Spinal cord (tissue), 10 donors: ENCODE measurements around the gene FRMD1. TPM values are rescaled to one million over a fixed set of nuclear protein-coding genes. Genes with fewer than 3 reads are reported as not detected.

Experiments used
- DNase-seq, 6 donors: peaks; one replicate each; pipeline versions ENCODE4 v3.0.0 to v3.0.0-alpha.2; 2013 to 2015; ENCODE audit warnings: low spot score in 6 of 6, low read depth in 4 of 6
- H3K27ac ChIP-seq: one replicate; pipeline ENCODE4 v1.5.1; 2013; ENCODE audit warnings: low read depth, low read length, control low read depth
- H3K27me3 ChIP-seq: one replicate; pipeline ENCODE4 v1.6.1; 2013; ENCODE audit warnings: low read length; ENCODE audit not compliant: control insufficient read depth, insufficient read depth
- H3K36me3 ChIP-seq: one replicate; pipeline ENCODE4 v1.6.1; 2013; ENCODE audit warnings: low read length; ENCODE audit not compliant: control insufficient read depth, insufficient read depth
- H3K4me1 ChIP-seq: one replicate; pipeline ENCODE4 v1.6.1; 2013; ENCODE audit warnings: low read length; ENCODE audit not compliant: control insufficient read depth, insufficient read depth
- H3K4me3 ChIP-seq: one replicate; pipeline ENCODE4 v1.5.1; 2013; ENCODE audit warnings: low read depth, low read length, control low read depth
- H3K9me3 ChIP-seq: one replicate; pipeline ENCODE4 v1.6.1; 2013; ENCODE audit warnings: low read length; ENCODE audit not compliant: control insufficient read depth, insufficient read depth
- WGBS: methylation state at CpG from one replicate; pipeline ENCODE4 v1.1.5; 2013; ENCODE audit warnings: missing lambda C conversion rate; ENCODE audit not compliant: insufficient coverage; 5-methylcytosine and 5-hydroxymethylcytosine counted together
- polyA plus RNA-seq, 2 donors: library from polyadenylated mRNA; unstranded; fragments of 120-200 nt; gene quantifications; one replicate each; pipeline ENCODE4 v1.2.1, GENCODE V29; 2013; ENCODE audit not compliant: insufficient read length in 2 of 2
- total RNA-seq, 2 donors: library from RNA; depleted of rRNA in 1 of 2; stranded (reverse); fragments of 120-200 nt in 1 of 2; fragments of >200 nt in 1 of 2; gene quantifications; one replicate each; pipeline versions ENCODE4 v1.2.3 to v1.2.4, GENCODE V29; 2013 to 2014
- donor health status: healthy.

The FRMD1 gene
- total and polyA plus RNA-seq, 4 donors: 0.19 to 0.66 (median 0.48) TPM

GRCh38 chr6:168113226-168113625 is 34.2 kb upstream of the FRMD1 start:
- peaks cover 2% of the 10 kb centered on the region for H3K9me3 ChIP-seq
- no peak overlapping the region for H3K4me3 ChIP-seq
- H3K27ac ChIP-seq: no peak overlapping the region
- H3K4me1 ChIP-seq: peaks cover 4% of the 10 kb centered on the region
- DNase-seq: no peak
- H3K27me3 ChIP-seq: no peaks in the 10 kb centered on the region
- 90% methylated on average over 3 of the region's 8 CpGs for WGBS
- H3K36me3 ChIP-seq: no peaks in the 10 kb centered on the region

- Histone ChIP-seq H3K27ac (no peak overlapping the region), H3K36me3 (no peaks in the 10 kb centered on the region), H3K4me3 (no peak overlapping the region), H3K9me3 (peaks cover under 1% of the 10 kb centered on the region), H3K27me3 (no peaks in the 10 kb centered on the region), H3K4me1 (peaks cover 7% of the 10 kb centered on the region)
- 93% methylated on average over 6 of the region's 6 CpGs for WGBS
- DNase-seq: no peak
Measured at GRCh38 chr6:168111911-168112310, 32.9 kb upstream of the FRMD1 start.

GRCh38 chr6:168110437-168110836 is 31.4 kb upstream of the FRMD1 start:
- Histone ChIP-seq H3K9me3 (no peaks in the 10 kb centered on the region), H3K4me1 (peaks cover 7% of the 10 kb centered on the region), H3K27ac (no peak overlapping the region), H3K27me3 (peaks cover 4% of the 10 kb centered on the region), H3K36me3 (no peaks in the 10 kb centered on the region), H3K4me3 (no peak overlapping the region)
- no peak for DNase-seq
- WGBS: no CpG with 5 or more reads among the region's 3 CpGs

GRCh38 chr6:168109171-168109570 is 30.2 kb upstream of the FRMD1 start:
- Histone ChIP-seq H3K4me1 (peaks cover 7% of the 10 kb centered on the region), H3K9me3 (no peaks in the 10 kb centered on the region), H3K36me3 (no peaks in the 10 kb centered on the region), H3K27ac (no peak overlapping the region), H3K4me3 (no peak overlapping the region), H3K27me3 (peaks cover 7% of the 10 kb centered on the region)
- 95% methylated on average over 12 of the region's 12 CpGs for WGBS
- DNase-seq: no peak

GRCh38 chr6:168107191-168107983 is 28.4 kb upstream of the FRMD1 start:
- Histone ChIP-seq H3K4me1 (peaks cover 7% of the 10 kb centered on the region), H3K27me3 (peaks cover 18% of the 10 kb centered on the region), H3K36me3 (no peaks in the 10 kb centered on the region), H3K9me3 (no peaks in the 10 kb centered on the region), H3K4me3 (no peak overlapping the region), H3K27ac (no peak overlapping the region)
- 83% methylated on average over 5 of the region's 8 CpGs for WGBS
- peak in 1 of 6 donors; percentile 60 for DNase-seq

- WGBS: no CpG with 5 or more reads among the region's 3 CpGs
Measured at GRCh38 chr6:168106633-168107005, 27.6 kb upstream of the FRMD1 start.

GRCh38 chr6:168105813-168106632 is 27.0 kb upstream of the FRMD1 start:
- H3K36me3 ChIP-seq: no peaks in the 10 kb centered on the region
- no peak overlapping the region for H3K4me3 ChIP-seq
- DNase-seq: no peak
- peaks cover 31% of the 10 kb centered on the region for H3K27me3 ChIP-seq
- H3K27ac ChIP-seq: no peak overlapping the region
- peaks cover 20% of the 10 kb centered on the region for H3K4me1 ChIP-seq
- no peaks in the 10 kb centered on the region for H3K9me3 ChIP-seq
- WGBS: 78% methylated on average over 5 of the region's 12 CpGs

More at GRCh38 chr6:168106633-168107005, 27.6 kb upstream of the FRMD1 start:
- Histone ChIP-seq H3K27me3 (peaks cover 26% of the 10 kb centered on the region), H3K4me1 (peaks cover 14% of the 10 kb centered on the region), H3K27ac (no peak overlapping the region), H3K4me3 (no peak overlapping the region), H3K36me3 (no peaks in the 10 kb centered on the region), H3K9me3 (no peaks in the 10 kb centered on the region)
- no peak for DNase-seq

- Histone ChIP-seq H3K4me1 (peaks cover 21% of the 10 kb centered on the region), H3K9me3 (no peaks in the 10 kb centered on the region), H3K27me3 (peaks cover 43% of the 10 kb centered on the region), H3K36me3 (no peaks in the 10 kb centered on the region), H3K27ac (no peak overlapping the region), H3K4me3 (no peak overlapping the region)
- no peak for DNase-seq
- 90% methylated on average over 10 of the region's 10 CpGs for WGBS
Measured at GRCh38 chr6:168104636-168105035, 25.6 kb upstream of the FRMD1 start.

- no peaks in the 10 kb centered on the region for H3K9me3 ChIP-seq
- peaks cover 21% of the 10 kb centered on the region for H3K4me1 ChIP-seq
- peaks cover 44% of the 10 kb centered on the region for H3K27me3 ChIP-seq
- H3K27ac ChIP-seq: no peak overlapping the region
- DNase-seq: no peak
- WGBS: 76% methylated on average over 13 of the region's 19 CpGs
- no peak overlapping the region for H3K4me3 ChIP-seq
- no peaks in the 10 kb centered on the region for H3K36me3 ChIP-seq
Measured at GRCh38 chr6:168103050-168103830, 24.2 kb upstream of the FRMD1 start.
